ENCODE data around the gene KCTD21.

Gene KCTD21

GRCh38 chr11:78170874-78171549, 17.4 kb downstream of the KCTD21 start:
- DNase-seq: no peak

GRCh38 chr11:78170413-78170812, 18.0 kb downstream of the KCTD21 start:
- DNase-seq: no peak

GRCh38 chr11:78168539-78169477, 19.6 kb downstream of the KCTD21 start:
- no peak for DNase-seq

- no peak for DNase-seq
Measured at GRCh38 chr11:78166855-78167469, 21.5 kb downstream of the KCTD21 start.

GRCh38 chr11:78164471-78164870, 24.0 kb downstream of the KCTD21 start:
- no peak for DNase-seq

GRCh38 chr11:78163828-78164227, 24.6 kb downstream of the KCTD21 start:
- DNase-seq: no peak

GRCh38 chr11:78161962-78162371, 26.5 kb downstream of the KCTD21 start:
- DNase-seq: no peak

- DNase-seq: no peak
Measured at GRCh38 chr11:78161346-78161745, 27.1 kb downstream of the KCTD21 start.

- DNase-seq: no peak
Measured at GRCh38 chr11:78160557-78160956, 27.9 kb downstream of the KCTD21 start.

GRCh38 chr11:78158987-78159652, 29.3 kb downstream of the KCTD21 start:
- DNase-seq: no peak

GRCh38 chr11:78156127-78156844, 32.1 kb downstream of the KCTD21 start:
- no peak for DNase-seq

- no peak for DNase-seq
Measured at GRCh38 chr11:78151804-78152203, 36.6 kb downstream of the KCTD21 start.

- DNase-seq: no peak
Measured at GRCh38 chr11:78150754-78151153, 37.7 kb downstream of the KCTD21 start.

GRCh38 chr11:78150346-78150745, 38.1 kb downstream of the KCTD21 start:
- DNase-seq: no peak

GRCh38 chr11:78149646-78150045, 38.8 kb downstream of the KCTD21 start:
- no peak for DNase-seq

- peak; percentile 74 for DNase-seq
Measured at GRCh38 chr11:78147807-78148206, 40.6 kb downstream of the KCTD21 start.

GRCh38 chr11:78145511-78146025, 42.9 kb downstream of the KCTD21 start:
- DNase-seq: no peak

- DNase-seq: no peak
Measured at GRCh38 chr11:78140392-78141077, 47.9 kb downstream of the KCTD21 start.

GRCh38 chr11:78139422-78140391, 48.7 kb downstream of the KCTD21 start, which contains the start of gene ALG8:
ALG8 (minus strand) TSS chr11:78139626; CDS start chr11:78139588, 38 bp downstream.
- peak; percentile 97 for DNase-seq
